Skeletal muscle satellite cell (primary cell): ENCODE measurements around the gene MAGT1. TPM values are rescaled to one million over a fixed set of nuclear protein-coding genes. Genes with fewer than 3 reads are reported as not detected.
"Not testable (repeated sequence)": the region's sequence is repeated elsewhere in the genome, so short reads cannot be mapped to it uniquely, and the experiment has no call there.

ENCODE experiments used
- H3K27me3 ChIP-seq: 2 replicates; pipeline ENCODE4 v1.7.0; 2013; ENCODE audit warnings: low read length; ENCODE audit not compliant: control insufficient read depth, insufficient read depth
- H3K36me3 ChIP-seq: 2 replicates; pipeline ENCODE4 v1.7.0; 2013; ENCODE audit warnings: mild to moderate bottlenecking, control low read depth, low read length; ENCODE audit not compliant: insufficient read depth
- H3K4me1 ChIP-seq: 2 replicates; pipeline ENCODE4 v1.7.0; 2013; ENCODE audit warnings: low read length; ENCODE audit not compliant: control insufficient read depth, insufficient read depth
- H3K4me2 ChIP-seq: 2 replicates; pipeline ENCODE4 v1.7.0; 2013; ENCODE audit warnings: mild to moderate bottlenecking, low read length
- H3K4me3 ChIP-seq: 2 replicates; pipeline ENCODE4 v1.7.0; 2013; ENCODE audit warnings: low read length
- H3K9ac ChIP-seq: 2 replicates; pipeline ENCODE4 v1.7.0; 2013; ENCODE audit warnings: mild to moderate bottlenecking, low read depth, low read length, moderate library complexity
- H3K9me3 ChIP-seq: replicated peaks from 2 replicates; pipeline ENCODE4 v1.7.0; 2013; ENCODE audit warnings: mild to moderate bottlenecking, control low read depth, low read length
- total RNA-seq: library from RNA; depleted of rRNA; stranded (reverse); fragments of >200 nt; gene quantifications from 2 replicates; pipeline ENCODE4 v1.2.3, GENCODE V29; 2012; rRNA removed

MAGT1 gene
- 72.5 and 77.5 TPM in 2 replicates for total RNA-seq

- no peaks in the 10 kb centered on the region for H3K9me3 ChIP-seq
- no peaks in the 10 kb centered on the region for H3K27me3 ChIP-seq
- H3K36me3 ChIP-seq: no peaks in the 10 kb centered on the region
- peak within 1 kb of the TSS; percentile 76 for H3K4me2 ChIP-seq
- peak within 1 kb of the TSS; percentile 91 for H3K9ac ChIP-seq
- peak within 1 kb of the TSS; percentile 92 for H3K4me3 ChIP-seq
- peaks cover 3% of the 10 kb centered on the region for H3K4me1 ChIP-seq
These were observed at the start of gene MAGT1 for GRCh38 chrX:77894921-77895886. MAGT1 (minus strand) TSS chrX:77895435; CDS start chrX:77895410, 25 bp downstream.

- H3K27me3 ChIP-seq, H3K4me1 ChIP-seq, H3K9ac ChIP-seq, H3K4me3 ChIP-seq, H3K36me3 ChIP-seq, H3K9me3 ChIP-seq, H3K4me2 ChIP-seq: not testable (repeated sequence)
These were observed 49.8 kb upstream of the MAGT1 start for GRCh38 chrX:77945031-77945430.

- H3K4me1 ChIP-seq: peaks cover 8% of the 10 kb centered on the region
- no peaks in the 10 kb centered on the region for H3K9me3 ChIP-seq
- no peak overlapping the region for H3K9ac ChIP-seq
- no peak overlapping the region for H3K4me2 ChIP-seq
- H3K36me3 ChIP-seq: no peaks in the 10 kb centered on the region
- H3K4me3 ChIP-seq: no peak overlapping the region
- no peaks in the 10 kb centered on the region for H3K27me3 ChIP-seq
These were observed 42.9 kb upstream of the MAGT1 start for GRCh38 chrX:77938083-77938680.

DNA sequence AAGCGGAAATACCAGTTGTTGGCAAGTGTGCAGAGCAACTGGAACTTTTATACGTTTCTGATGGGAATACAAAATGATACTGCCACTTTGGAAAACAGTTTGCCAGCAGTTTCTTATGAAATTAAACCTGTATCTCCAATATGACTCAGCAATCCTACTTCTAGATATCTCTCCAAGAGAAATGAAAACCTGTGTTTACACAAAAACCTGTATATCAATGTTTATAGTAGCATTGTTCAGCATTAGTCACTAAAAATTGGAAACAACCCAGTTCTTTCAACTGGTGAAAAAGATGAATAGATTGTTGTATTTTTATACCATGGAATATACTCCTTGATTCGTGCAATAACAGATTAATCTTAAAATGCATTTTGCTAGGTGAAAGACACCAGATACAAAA is 42.1 kb upstream of the MAGT1 start:
- H3K36me3 ChIP-seq: no peaks in the 10 kb centered on the region
- peak overlapping the region; percentile 34 for H3K4me2 ChIP-seq
- no peaks in the 10 kb centered on the region for H3K27me3 ChIP-seq
- H3K9ac ChIP-seq: no peak overlapping the region
- H3K9me3 ChIP-seq: no peaks in the 10 kb centered on the region
- no peak overlapping the region for H3K4me3 ChIP-seq
- peaks cover 8% of the 10 kb centered on the region for H3K4me1 ChIP-seq

GRCh38 chrX:77936299-77936698 is 41.1 kb upstream of the MAGT1 start:
- Histone ChIP-seq H3K9me3 (no peaks in the 10 kb centered on the region), H3K9ac (no peak overlapping the region), H3K27me3 (no peaks in the 10 kb centered on the region), H3K4me2 (no peak overlapping the region), H3K36me3 (no peaks in the 10 kb centered on the region), H3K4me3 (no peak overlapping the region), H3K4me1 (peaks cover 8% of the 10 kb centered on the region)

DNA sequence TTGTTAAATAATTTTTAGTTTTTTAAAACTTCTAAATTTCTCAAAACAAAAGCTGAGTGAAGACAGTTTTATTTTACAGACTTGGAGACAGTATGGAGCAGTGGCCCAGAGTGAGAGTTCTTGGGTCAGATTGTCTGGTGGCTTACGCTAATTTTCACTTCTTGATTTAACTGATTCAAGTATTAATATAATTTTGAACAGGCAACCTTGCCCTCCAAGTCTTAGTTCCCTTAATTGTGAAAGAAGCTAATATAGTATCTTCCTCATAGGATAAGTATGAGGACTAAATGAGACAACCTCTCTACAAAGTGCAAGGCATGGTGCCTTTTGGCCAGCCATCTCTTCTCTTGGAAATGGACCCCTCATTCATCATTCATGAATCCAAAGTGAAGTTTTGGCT is 40.7 kb upstream of the MAGT1 start:
- H3K4me2 ChIP-seq: no peak overlapping the region
- no peak overlapping the region for H3K4me3 ChIP-seq
- no peaks in the 10 kb centered on the region for H3K9me3 ChIP-seq
- H3K27me3 ChIP-seq: no peaks in the 10 kb centered on the region
- H3K36me3 ChIP-seq: no peaks in the 10 kb centered on the region
- no peak overlapping the region for H3K9ac ChIP-seq
- peaks cover 8% of the 10 kb centered on the region for H3K4me1 ChIP-seq

- no peak overlapping the region for H3K9ac ChIP-seq
- H3K4me1 ChIP-seq: no peaks in the 10 kb centered on the region
- no peaks in the 10 kb centered on the region for H3K27me3 ChIP-seq
- no peak overlapping the region for H3K4me2 ChIP-seq
- H3K36me3 ChIP-seq: no peaks in the 10 kb centered on the region
- no peaks in the 10 kb centered on the region for H3K9me3 ChIP-seq
- H3K4me3 ChIP-seq: no peak overlapping the region
These were observed 35.3 kb upstream of the MAGT1 start for GRCh38 chrX:77930581-77930980.

- Histone ChIP-seq H3K4me1 (no peaks in the 10 kb centered on the region), H3K4me3 (no peak overlapping the region), H3K36me3 (no peaks in the 10 kb centered on the region), H3K9ac (no peak overlapping the region), H3K9me3 (no peaks in the 10 kb centered on the region), H3K27me3 (no peaks in the 10 kb centered on the region), H3K4me2 (no peak overlapping the region)
These were observed 30.5 kb upstream of the MAGT1 start for GRCh38 chrX:77925764-77926163.

GRCh38 chrX:77924320-77924859 is 29.2 kb upstream of the MAGT1 start:
- Histone ChIP-seq H3K9ac (no peak overlapping the region), H3K4me3 (no peak overlapping the region), H3K27me3 (no peaks in the 10 kb centered on the region), H3K36me3 (no peaks in the 10 kb centered on the region), H3K4me2 (no peak overlapping the region), H3K9me3 (no peaks in the 10 kb centered on the region), H3K4me1 (no peaks in the 10 kb centered on the region)

- H3K9ac ChIP-seq: no peak overlapping the region
- no peaks in the 10 kb centered on the region for H3K9me3 ChIP-seq
- no peak overlapping the region for H3K4me3 ChIP-seq
- H3K27me3 ChIP-seq: no peaks in the 10 kb centered on the region
- H3K4me1 ChIP-seq: no peaks in the 10 kb centered on the region
- H3K36me3 ChIP-seq: no peaks in the 10 kb centered on the region
- H3K4me2 ChIP-seq: no peak overlapping the region
These were observed 27.6 kb upstream of the MAGT1 start for GRCh38 chrX:77922787-77923186.

- H3K4me2 ChIP-seq, H3K36me3 ChIP-seq, H3K9me3 ChIP-seq, H3K4me3 ChIP-seq, H3K9ac ChIP-seq, H3K4me1 ChIP-seq, H3K27me3 ChIP-seq: not testable (repeated sequence)
These were observed 24.1 kb upstream of the MAGT1 start for GRCh38 chrX:77919370-77919769.
